ENCODE data around the gene SMIM31. TPM values are rescaled to one million over a fixed set of nuclear protein-coding genes. Genes with fewer than 3 reads are reported as not detected.

Gene SMIM31
- total RNA-seq (2014; rRNA removed; shearing (Covaris generic)), result 0.04 TPM in 1 of 2 replicates, not detected in the other

DNA sequence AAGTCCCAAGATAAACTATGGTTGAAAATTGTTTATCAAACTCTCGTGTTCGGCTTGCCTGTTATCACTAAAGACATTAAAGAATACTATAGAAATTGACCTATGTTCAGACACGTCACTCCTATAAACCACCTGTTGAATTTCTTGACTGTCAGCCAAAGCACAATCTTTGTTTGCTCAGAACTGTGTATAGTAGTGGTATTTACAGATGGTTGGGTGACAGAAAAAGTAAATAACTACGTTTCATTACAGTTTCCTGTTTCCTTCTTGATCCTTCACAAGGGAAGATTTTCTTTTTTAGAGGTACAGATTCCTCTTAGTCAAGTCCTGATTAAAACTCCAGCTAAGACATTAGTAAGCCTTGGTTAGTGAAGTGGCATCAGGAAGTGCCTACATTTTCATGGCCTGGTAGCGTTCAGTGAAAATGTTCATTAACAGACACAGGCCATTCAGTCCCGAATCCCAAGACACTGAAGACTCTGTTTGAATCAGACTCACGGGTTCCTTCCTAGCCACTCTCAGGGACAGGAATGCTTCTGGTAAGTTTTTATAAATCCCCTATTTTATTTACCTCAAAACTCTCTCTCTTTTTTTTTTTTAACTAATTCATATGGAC, at the start of gene SMIM31:
SMIM31 (plus strand) TSS at position 259 of the 616 bp plus-strand sequence. CDS start 16,313 bp downstream, outside the sequence.
- DNase-seq (ENCODE audit: low spot score), result peak; percentile 19

DNA sequence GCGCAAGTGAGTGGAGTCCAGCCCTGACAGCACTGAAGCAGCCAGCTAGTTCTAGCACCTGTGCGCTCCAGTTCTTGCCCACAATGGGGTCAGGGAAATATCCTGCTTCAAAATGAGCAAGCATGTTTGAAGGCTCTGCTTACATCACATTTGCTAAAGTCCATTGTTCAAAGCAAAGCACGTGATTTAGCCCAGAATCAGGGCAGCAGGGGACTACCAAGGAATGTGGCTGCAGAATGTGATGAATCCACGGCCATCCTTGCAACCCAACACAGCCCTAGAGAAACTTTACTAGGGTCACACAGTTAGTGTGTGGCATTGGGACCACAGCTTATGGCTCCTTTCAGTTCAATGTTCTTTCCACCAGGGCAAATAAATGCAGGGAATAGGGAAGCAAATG, 47.3 kb upstream of the SMIM31 start:
- no peak for DNase-seq (ENCODE audit: low spot score)

DNA sequence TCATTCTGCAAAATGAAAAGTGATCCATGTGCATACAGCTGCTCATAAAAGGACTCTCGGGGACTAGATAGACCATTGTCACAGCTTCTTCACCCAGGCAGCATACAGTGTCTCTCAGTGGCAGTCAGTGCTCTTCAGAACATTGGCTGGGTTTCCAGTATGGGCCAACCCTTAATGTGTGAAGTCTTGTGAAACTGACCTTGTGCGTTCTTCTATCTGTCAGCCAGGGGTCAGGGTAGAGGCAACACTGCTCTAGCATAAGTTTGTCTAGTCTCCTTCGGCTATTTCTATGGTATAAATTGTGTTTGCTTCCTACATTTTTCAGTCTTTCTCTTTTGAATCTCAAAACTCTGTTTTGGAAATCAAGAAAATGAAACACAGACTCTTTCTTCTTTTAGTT, 37.0 kb upstream of the SMIM31 start:
- peak; percentile 10 for DNase-seq (ENCODE audit: low spot score)

DNA sequence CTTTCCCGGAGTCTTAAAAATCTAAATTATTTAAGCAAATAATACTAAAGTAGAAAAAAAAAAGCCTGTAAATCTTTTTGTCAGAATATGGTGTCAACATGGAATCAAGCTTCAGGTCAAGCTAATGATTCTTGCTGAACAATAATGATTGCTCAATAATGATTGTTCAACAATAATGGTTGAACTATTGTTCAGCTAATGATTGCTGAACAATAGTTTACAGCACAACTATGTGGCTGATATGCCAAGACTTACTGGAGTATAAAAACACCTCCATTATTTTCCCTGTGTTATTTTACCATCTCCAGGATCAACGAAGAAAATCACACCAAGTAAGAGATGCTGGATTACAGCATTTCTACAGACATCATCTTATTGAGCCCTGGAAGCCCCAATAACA, 35.1 kb upstream of the SMIM31 start:
- no peak for DNase-seq (ENCODE audit: low spot score)

DNA sequence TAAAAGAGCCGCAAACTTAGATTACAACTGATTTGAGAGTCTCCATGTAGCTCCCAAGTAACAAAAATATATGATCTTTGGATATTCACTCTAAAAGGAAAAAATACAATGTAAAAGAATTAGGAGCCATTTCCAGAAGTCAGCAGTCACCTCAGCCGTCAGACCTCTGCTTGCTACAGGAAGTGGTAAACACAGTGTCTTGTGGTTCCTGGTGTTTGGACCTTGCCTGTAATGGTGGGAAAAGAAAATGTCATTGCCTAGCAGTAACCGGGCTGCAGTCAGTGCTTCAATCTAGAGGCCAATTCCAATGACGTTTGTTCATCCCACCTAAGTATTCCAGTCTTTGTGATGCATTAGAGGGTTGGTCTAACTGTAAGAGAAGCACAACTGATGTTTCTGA, 28.9 kb upstream of the SMIM31 start:
- peak; percentile 11 for DNase-seq (ENCODE audit: low spot score)

DNA sequence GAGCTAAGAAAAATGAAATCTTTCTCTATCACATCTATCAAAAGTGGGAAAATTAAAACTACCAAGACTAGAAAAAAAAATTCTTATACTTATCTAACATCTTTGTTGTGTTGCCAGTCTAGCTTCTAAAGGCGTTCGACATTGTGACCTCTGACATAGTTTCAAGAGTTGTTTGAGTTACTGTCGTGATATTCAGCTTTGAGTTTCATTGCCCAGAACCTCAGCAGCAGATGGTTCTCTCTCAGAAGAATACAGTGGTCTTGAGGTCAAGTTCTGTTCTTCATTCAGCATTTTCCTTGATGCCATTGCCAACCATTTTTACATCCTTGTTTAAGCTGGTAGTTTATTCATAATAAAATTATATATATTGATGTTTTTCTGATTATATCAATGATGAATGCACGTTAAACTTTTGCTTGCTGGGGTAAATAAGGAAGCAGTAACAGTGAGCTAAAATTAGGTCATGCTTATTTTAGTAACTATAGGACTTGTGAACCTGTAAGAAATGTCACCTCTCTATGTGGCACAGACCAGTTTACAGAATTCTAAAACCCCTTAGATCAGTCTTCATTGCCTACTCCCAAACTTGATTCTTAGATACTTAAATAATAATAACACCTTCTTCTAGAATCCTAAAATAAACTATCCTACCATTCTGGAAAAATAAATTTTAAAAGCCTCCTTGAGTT, 23.1 kb upstream of the SMIM31 start:
- no peak for DNase-seq (ENCODE audit: low spot score)

DNA sequence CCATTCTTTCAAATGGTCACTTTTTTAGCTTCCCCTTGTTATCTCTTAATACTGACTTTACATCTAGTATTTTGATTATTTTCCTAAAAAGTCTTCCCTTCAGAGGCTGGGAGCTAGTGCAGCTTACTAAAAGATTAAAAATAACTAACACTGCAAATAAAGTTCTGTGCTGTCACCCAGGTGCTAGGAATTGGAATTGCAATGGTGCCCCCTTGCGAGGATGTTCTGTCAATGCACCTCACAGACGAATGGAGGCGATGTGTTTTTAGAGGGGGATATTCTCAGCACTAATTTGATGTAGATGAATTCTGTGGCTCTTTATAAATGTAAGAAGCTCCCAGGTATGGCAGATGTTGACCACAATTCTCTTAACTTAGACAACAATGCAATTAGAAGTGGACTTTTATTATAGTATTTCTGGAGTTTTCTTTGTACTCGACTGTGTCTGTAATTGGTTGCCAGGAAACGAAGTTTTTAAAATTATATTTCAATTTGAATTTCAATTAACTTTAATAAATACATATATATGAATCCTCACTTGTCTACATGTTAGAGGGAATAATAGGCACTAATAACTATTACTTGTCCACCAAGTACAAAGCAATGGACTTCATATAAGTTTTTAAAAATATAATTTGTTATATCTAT, 22.0 kb upstream of the SMIM31 start:
- peak; percentile 34 for DNase-seq (ENCODE audit: low spot score)

DNA sequence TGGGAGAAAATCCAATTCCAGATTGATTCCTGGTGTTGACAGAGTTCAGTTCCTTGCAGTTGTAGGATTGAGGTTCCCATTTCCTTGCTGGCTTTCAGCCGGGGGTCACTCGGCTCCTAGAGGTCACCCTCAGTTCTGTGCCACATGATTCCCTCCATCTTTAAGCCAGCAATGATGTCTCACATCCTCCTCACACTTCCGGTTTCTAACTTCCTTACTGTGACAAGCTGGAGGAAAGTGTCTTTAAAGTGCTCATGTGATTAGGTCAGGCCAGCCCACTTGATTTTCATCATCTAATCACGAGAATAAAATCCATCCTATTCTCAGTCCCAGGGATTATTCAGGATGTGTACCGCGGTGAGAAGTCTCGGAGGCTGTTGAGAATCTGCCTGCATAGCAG, 19.4 kb upstream of the SMIM31 start:
- no peak for DNase-seq (ENCODE audit: low spot score)

DNA sequence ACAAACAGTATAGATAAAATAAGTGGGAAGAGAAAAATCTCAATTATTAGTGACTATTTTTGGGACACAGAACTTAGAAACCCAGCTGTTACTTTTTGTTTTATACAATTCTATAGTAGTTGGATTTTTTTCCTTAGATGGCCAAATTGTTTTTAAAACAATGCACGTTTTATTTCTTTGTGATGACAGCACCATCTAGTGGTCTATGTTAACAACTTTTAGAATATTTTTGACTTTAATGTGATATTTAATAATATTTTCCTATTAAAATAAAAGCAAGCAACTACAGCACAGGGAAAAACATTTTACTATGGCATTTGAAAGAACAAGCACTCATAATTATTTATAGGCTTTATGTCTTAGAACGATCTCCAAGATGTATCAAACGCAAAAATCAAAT, 5.6 kb upstream of the SMIM31 start:
- DNase-seq (ENCODE audit: low spot score), result no peak

DNA sequence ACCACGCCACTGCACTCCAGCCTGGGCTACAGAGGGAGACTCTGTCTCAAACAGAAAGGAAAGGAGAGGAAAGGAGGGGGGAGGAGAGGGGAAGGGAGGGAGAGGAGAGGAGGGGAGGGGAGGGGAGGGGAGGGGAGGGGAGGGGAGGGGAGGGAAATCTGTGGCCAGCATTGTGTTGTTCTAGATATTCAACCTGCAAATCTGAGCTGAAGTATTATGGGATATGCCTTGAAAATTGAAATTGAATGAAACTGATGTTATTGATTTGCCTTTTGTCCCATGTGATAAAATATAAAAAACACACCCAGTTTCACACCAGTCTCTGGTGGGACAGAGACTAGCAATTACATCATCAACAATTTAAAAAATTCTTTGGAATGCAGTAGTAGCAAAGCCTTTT, 1.5 kb downstream of the SMIM31 start:
- no peak for DNase-seq (ENCODE audit: low spot score)

DNA sequence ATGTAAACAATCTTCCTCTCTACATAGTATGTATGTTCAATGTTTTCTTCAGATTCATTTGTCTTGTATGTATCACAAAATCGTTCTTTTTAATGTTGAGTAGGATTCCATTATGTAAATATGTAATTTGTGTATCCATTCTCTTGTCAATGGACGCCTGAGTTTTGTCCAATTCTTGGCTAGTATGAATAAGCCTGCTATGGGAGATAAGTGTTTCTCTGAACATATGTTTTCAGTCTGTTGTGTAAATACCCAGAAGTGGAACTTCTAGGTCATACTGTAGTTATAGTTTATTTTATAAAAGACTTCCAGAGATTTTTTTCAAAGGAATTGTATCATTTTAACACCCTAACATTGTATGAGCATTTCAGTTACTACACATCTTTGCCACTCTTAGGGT, 2.8 kb downstream of the SMIM31 start:
- no peak for DNase-seq (ENCODE audit: low spot score)

DNA sequence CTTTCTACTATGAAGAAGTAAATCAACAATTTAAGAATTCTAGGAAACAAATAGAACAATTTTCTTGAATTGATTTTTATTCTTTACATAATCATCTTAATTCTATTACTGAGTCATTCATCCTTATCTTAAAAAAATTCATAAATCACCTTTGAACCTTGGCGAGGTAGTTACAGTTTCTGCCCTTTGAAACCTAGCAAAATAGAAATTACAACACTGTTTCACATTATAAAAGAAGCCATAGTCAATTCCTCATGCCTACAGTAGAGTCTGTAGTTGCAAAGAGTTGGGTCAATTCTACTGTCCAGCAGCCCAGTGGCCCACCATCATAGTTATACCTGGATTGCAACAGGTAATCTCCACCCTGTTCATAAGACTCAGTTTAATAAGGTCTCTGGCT, 7.3 kb downstream of the SMIM31 start:
- no peak for DNase-seq (ENCODE audit: low spot score)

DNA sequence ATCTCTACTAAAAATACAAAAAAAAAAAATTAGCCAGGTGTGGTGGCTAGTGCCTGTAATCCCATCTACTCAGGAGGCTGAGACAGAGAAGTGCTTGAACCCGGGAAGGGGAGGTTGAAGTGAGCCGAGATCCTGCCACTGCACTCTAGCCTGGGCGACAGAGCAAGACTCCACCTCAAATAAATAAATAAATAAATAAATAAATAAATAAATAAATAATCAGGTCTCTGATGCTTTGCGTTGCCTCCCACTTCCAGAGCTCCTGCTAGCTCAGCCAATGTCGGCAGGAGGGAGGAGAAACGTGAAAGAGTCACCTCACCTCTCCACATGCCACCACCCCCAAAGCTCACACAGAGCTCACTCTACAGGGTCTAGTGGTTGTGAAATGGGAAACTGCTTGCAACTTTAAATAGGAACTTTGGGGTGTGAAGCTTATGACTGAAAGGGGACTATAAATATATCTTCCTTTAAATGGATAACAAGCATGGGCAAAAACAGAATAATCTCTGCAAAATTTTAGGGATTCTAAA, 7.9 kb downstream of the SMIM31 start:
- DNase-seq (ENCODE audit: low spot score), result no peak

DNA sequence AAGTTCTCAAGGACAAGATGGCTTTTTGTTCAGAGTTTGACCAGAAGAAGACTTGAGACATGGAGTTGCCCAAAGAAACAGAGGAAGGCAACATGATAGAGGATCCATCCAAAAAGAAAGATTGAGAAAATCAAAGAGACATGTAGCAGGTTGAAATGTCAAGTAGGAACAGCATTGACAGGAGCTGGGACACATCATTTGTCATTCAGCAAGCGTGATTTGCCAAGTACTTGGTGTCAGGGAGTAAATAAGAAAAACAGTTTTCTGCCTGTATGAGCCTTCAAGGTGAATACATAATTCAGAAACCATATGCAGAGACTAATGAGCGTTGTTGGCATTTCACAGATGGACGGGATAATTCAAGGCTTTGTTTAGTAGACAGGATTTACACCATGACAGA, 11.2 kb downstream of the SMIM31 start:
- no peak for DNase-seq (ENCODE audit: low spot score)

DNA sequence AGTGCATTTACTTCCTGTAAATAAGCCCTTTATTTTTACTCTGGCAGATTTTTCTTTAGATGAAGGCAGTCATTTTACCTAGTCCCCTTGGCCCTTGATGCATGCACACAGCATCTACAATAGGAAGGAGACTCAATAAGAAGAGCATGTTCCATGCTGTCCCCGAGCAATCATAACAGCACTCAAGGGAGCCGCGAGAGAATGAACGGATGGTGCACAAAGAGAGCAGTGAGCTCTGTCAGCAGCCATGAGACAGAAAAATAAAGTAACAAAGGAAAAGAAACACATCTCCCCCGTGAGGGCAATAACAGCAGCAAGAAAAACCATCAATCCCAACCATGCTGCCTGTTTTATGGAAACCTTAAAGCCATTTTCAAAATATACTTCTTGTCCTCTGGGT, 11.9 kb downstream of the SMIM31 start:
- no peak for DNase-seq (ENCODE audit: low spot score)

DNA sequence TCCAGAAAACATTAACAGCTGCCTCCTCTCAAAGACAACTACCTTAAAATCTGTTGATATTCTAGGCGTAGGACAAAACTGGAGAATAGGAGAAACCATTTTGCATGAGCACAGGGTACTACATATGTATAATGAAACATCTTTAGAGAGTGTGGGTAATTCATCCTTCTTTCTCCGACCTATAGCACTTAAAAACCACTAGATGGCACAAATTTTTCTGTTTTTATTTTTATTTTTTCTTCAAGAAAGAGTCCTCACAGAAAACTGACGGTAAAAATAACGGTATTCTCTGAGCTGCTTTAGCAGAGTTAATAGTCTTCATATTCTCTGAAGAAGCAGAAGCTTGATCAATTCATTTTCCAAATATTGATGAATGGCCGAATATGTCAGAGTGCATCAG, 14.6 kb downstream of the SMIM31 start:
- DNase-seq (ENCODE audit: low spot score), result no peak

DNA sequence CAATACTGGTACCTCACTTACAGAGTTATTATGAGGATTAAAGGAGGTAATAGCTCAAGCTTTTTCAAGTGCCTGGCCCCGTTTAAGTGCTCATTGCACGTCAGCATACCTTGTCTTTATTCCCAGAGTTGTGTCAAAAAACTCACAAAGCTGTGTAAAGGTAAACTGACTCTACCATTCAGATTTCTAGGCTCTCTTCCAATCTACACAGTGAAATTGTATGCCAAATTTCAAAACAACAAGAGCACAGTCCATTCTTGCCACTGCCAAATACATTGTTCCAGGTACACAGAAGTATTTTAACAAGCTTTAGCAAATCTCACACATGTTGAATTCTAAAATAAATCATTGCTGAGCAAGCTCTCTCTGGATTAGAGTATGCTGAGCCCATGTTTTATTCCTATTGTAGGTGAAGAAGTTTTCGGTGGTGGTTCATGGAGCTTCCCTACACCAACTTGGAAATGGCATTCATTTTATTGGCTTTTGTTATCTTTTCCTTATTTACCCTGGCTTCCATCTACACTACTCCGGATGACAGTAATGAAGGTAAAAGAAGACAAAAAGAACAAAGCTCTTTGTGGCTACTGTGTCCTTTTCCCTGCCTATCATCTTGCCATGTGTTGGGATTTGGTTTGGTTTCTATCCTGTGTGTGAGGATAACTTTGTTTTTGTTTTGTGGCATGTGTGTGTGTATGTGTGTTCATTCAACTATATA, 16.2 kb downstream of the SMIM31 start:
- no peak for DNase-seq (ENCODE audit: low spot score)

DNA sequence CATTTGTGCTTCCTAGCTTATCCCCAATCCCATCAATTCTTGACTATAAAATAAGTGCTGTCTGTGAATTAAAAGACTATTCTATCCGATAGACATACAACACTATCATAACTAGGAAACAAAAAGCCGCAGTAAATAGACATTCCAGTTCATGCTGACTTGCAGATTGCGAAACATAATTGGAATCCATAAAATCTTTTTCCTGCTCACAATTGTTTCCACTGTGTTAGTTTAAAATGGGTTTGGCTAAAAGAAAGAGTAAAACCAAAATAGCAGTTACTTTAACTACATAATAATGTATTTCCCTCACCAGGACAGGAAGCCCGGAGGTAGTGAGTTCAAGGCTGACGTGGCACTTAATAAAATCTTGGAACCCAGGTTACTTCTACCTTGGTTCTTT, 17.2 kb downstream of the SMIM31 start:
- no peak for DNase-seq (ENCODE audit: low spot score)

DNA sequence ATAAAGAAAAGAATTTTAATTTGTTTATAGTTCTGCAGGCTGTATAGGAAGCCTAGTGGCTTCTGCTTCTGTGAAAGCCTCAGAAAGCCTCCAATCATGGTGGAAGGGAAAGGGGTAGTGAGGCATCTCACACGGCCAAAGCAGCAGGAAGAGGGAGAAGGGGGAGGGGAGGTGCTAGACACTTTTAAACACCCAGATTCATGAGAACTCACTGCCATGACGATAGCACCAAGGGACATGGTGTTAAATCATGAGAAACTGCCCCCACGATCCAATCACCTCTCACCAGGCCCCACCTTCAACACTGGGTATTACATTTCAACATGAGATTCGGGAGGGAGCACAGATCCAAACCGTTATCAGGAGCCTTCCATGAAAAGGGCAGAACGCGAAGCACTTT, 18.1 kb downstream of the SMIM31 start:
- DNase-seq (ENCODE audit: low spot score), result no peak

DNA sequence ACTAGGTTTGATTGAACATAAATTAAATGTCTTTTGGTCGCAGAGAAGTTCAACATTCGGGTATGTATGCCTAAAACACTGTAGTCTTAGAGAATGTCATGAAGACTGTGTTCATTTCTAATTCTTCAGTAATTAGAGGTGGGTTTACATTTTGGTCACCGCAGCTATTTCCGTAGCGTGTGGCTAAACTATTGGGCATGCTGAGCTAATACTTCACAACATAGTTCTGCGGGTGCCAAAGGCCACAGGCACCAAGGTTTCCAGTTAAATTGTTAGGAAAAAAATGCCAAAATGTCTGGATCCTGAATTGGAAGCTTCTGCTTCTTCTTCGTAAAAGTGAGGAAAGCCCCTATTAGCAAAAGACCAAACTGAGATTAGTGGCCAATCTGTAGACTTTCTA, 25.1 kb downstream of the SMIM31 start:
- peak; percentile 92 for DNase-seq (ENCODE audit: low spot score)

DNA sequence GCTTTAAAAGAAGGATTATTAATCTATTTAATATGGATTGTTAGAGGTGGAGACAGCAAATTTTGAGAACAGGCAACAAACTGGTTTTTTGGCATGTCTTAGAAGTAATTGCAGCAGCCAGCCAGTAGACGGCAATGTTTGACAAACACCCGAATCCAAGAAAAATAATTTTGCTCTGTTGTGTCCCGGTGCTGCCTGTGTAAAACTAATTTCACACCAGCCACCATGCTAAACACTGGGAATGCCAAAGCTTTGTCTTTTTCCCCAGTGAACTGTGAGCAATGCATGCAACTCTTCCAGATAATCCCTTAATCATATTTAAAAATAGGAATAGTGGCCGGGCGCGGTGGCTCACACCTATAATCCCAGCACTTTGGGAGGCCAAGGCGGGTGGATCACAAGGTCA, 25.9 kb downstream of the SMIM31 start:
- peak; percentile 71 for DNase-seq (ENCODE audit: low spot score)

DNA sequence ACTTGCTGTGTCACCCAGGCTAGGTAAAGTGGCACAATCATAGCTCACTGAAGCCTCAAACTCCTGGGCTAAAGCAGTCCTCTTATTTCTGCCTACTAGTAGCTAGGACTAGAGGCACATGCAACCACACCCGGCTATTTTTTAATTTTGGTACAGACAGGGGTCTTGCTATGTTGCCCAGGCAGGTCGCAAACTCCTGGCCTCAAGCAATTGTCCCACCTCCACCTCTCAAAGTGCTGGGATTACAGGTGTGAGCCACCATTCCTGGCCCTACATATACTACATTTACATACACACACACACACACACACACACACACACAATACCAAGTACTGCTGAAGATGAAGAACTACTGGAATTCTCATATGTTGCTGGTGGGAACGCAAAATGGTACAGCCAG, 26.9 kb downstream of the SMIM31 start:
- DNase-seq (ENCODE audit: low spot score), result no peak
